H1 (cell line): Measurements from ENCODE around the gene CAMK2D.

ENCODE experiments used
- CHD2 ChIP-seq: IDR thresholded peaks from 2 replicates; pipeline ENCODE4 v1.6.1; 2012; ENCODE audit warnings: low read length, improper control_type of control experiment
- NRF1 ChIP-seq: IDR thresholded peaks from 2 replicates; pipeline ENCODE4 v1.6.1; 2011; ENCODE audit warnings: mild to moderate bottlenecking, low read depth, low read length, improper control_type of control experiment
- POLR2A ChIP-seq, 2 experiments: IDR thresholded peaks; 1 replicate in 1 of 2; 2 replicates in 1 of 2; pipeline ENCODE4 v1.6.1; 2011; ENCODE audit warnings: low read depth in 2 of 2, low read length in 2 of 2, mild to moderate bottlenecking in 2 of 2; ENCODE audit errors: control extremely low read depth in 1 of 2
- TEAD4 ChIP-seq: IDR thresholded peaks from 2 replicates; pipeline ENCODE4 v1.6.1; 2012; ENCODE audit warnings: low read depth, low read length, inconsistent platforms, mixed read lengths
- TF ChIP-seq, protein P1 (sequence below), 3 experiments: IDR thresholded peaks; 1 replicate in 2 of 3; 2 replicates in 1 of 3; pipeline versions ENCODE4 v1.5.1 to v1.6.1; 2011; ENCODE audit warnings: low read length in 3 of 3, mild to moderate bottlenecking in 3 of 3, inconsistent platforms in 2 of 3, low read depth in 1 of 3, moderate library complexity in 1 of 3; ENCODE audit not compliant: insufficient read depth in 1 of 3; ENCODE audit errors: control extremely low read depth in 1 of 3

- no peak for TF ChIP-seq CHD2
- TF ChIP-seq POLR2A (IDR thresholded peaks at IDR 0.05; ENCODE audit: control extremely low read depth in 1 of 2, low read depth in 2 of 2, low read length in 2 of 2): no peak
- TF ChIP-seq, protein P1, sequence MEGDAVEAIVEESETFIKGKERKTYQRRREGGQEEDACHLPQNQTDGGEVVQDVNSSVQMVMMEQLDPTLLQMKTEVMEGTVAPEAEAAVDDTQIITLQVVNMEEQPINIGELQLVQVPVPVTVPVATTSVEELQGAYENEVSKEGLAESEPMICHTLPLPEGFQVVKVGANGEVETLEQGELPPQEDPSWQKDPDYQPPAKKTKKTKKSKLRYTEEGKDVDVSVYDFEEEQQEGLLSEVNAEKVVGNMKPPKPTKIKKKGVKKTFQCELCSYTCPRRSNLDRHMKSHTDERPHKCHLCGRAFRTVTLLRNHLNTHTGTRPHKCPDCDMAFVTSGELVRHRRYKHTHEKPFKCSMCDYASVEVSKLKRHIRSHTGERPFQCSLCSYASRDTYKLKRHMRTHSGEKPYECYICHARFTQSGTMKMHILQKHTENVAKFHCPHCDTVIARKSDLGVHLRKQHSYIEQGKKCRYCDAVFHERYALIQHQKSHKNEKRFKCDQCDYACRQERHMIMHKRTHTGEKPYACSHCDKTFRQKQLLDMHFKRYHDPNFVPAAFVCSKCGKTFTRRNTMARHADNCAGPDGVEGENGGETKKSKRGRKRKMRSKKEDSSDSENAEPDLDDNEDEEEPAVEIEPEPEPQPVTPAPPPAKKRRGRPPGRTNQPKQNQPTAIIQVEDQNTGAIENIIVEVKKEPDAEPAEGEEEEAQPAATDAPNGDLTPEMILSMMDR (IDR thresholded peaks at IDR 0.05; ENCODE audit: control extremely low read depth in 1 of 3, insufficient read depth in 1 of 3, low read depth in 1 of 3, low read length in 3 of 3): no peak
- TF ChIP-seq TEAD4: no peak
- TF ChIP-seq NRF1: no peak
Observed at GRCh38 chr4:113662581-113662980, 99.0 kb downstream of the CAMK2D start.
